Gastroesophageal sphincter (tissue), 4 donors: ENCODE data around the gene NIP7. TPM values are rescaled to one million over a fixed set of nuclear protein-coding genes. Genes with fewer than 3 reads are reported as not detected.

Experiments used
- ATAC-seq: fragments of 150-250 bp; one replicate; pipeline ENCODE4 v1.9.1; 2016; ENCODE audit warnings: mild to moderate bottlenecking, moderate library complexity
- H3K27ac ChIP-seq, 4 donors: fragments of 200-600 bp; sonication (generic) in 3 of 4; 1 replicate in 3 of 4; 2 replicates in 1 of 4; pipeline ENCODE4 v1.5.1; 2016 to 2019
- H3K27me3 ChIP-seq: fragments of 200-600 bp; sonication (generic); one replicate; pipeline ENCODE4 v1.5.1; 2019
- H3K36me3 ChIP-seq, 2 donors: fragments of 200-600 bp; sonication (generic); one replicate each; pipeline ENCODE4 v1.5.1; 2019; ENCODE audit warnings: control low read depth in 1 of 2
- H3K4me1 ChIP-seq, 3 donors: fragments of 200-600 bp; sonication (generic); 1 replicate in 2 of 3; 2 replicates in 1 of 3; pipeline ENCODE4 v1.5.1; 2016 to 2019; ENCODE audit warnings: control low read depth in 2 of 3
- H3K4me3 ChIP-seq, 2 donors: fragments of 200-600 bp; sonication (generic); one replicate each; pipeline ENCODE4 v1.5.1; 2019; ENCODE audit warnings: mild to moderate bottlenecking in 1 of 2, moderate library complexity in 1 of 2
- H3K9me3 ChIP-seq, 3 donors: fragments of 200-600 bp; sonication (generic); one replicate each; pipeline ENCODE4 v1.5.1; 2017 to 2019; ENCODE audit warnings: control low read depth in 2 of 3
- CTCF ChIP-seq, 4 experiments: fragments of 200-600 bp in 2 of 4; fragments of 450-650 bp in 2 of 4; sonication (generic) in 1 of 4; IDR thresholded peaks; one replicate each; pipeline ENCODE4 v1.5.1; 2017 to 2019; ENCODE audit warnings: antibody characterized with exemption in 4 of 4, mild to moderate bottlenecking in 2 of 4, moderate library complexity in 2 of 4
- EP300 ChIP-seq: sonication (generic); formaldehyde crosslinking; IDR thresholded peaks from one replicate; pipeline ENCODE4 v1.6.1; 2017; ENCODE audit warnings: antibody characterized with exemption, mild to moderate bottlenecking
- POLR2A ChIP-seq, 2 donors: fragments of 450-650 bp; IDR thresholded peaks; one replicate each; pipeline ENCODE4 v1.6.1; 2017; ENCODE audit warnings: antibody characterized with exemption in 2 of 2, mild to moderate bottlenecking in 2 of 2, moderate library complexity in 1 of 2
- POLR2AphosphoS5 ChIP-seq: sonication (generic); formaldehyde crosslinking; IDR thresholded peaks from one replicate; pipeline ENCODE4 v1.6.1; 2017; ENCODE audit warnings: antibody characterized with exemption
- WGBS, 2 donors: methylation state at CpG; one replicate each; pipeline ENCODE4 v1.1.5; 2018; ENCODE audit warnings: low coverage in 1 of 2; 5-methylcytosine and 5-hydroxymethylcytosine counted together
- total RNA-seq, 4 donors: library from RNA; depleted of rRNA; stranded (reverse); fragments of >200 nt; gene quantifications; one replicate each; pipeline ENCODE4 v1.1.0, GENCODE V29; 2016

The NIP7 gene
- total RNA-seq, 4 donors from 2014 or later = 7.5 to 18.9 (median 15.0) TPM

GRCh38 chr16:69301187-69301586, 38.4 kb upstream of the NIP7 start:
- Histone ChIP-seq H3K27ac (no peak overlapping the region), H3K4me3 (no peak overlapping the region), H3K9me3 (no peaks in the 10 kb centered on the region), H3K36me3 (peaks cover 2 to 71% of the 10 kb centered on the region in 2 donors), H3K4me1 (no peaks in the 10 kb centered on the region), H3K27me3 (no peaks in the 10 kb centered on the region)
- TF ChIP-seq POLR2AphosphoS5 (no peak), POLR2A (IDR thresholded peaks at IDR 0.05) (no peak), EP300 (no peak), CTCF (IDR thresholded peaks at IDR 0.05) (no peak)
- 47 to 57% methylated on average over 1 of the region's 1 CpG for WGBS, 2 donors
- ATAC-seq = no peak

GRCh38 chr16:69301861-69302260, 37.7 kb upstream of the NIP7 start:
- H3K9me3 ChIP-seq = no peaks in the 10 kb centered on the region
- no peak for ATAC-seq
- H3K27me3 ChIP-seq = no peaks in the 10 kb centered on the region
- no peak overlapping the region for H3K4me3 ChIP-seq
- TF ChIP-seq CTCF (IDR thresholded peaks at IDR 0.05) (no peak), EP300 (no peak), POLR2A (IDR thresholded peaks at IDR 0.05) (no peak), POLR2AphosphoS5 (no peak)
- peaks cover 2 to 69% of the 10 kb centered on the region in 2 donors for H3K36me3 ChIP-seq
- WGBS, 2 donors = 74 to 100% methylated on average over 1 to 4 of the region's 4 CpGs
- H3K4me1 ChIP-seq = no peaks in the 10 kb centered on the region
- no peak overlapping the region for H3K27ac ChIP-seq

GRCh38 chr16:69302301-69302700, 37.3 kb upstream of the NIP7 start:
- no peaks in the 10 kb centered on the region for H3K4me1 ChIP-seq
- TF ChIP-seq CTCF (IDR thresholded peaks at IDR 0.05) (no peak), POLR2A (IDR thresholded peaks at IDR 0.05) (no peak), EP300 (no peak), POLR2AphosphoS5 (no peak)
- H3K27me3 ChIP-seq = no peaks in the 10 kb centered on the region
- H3K4me3 ChIP-seq = no peak overlapping the region
- no peak overlapping the region for H3K27ac ChIP-seq
- ATAC-seq = no peak
- H3K9me3 ChIP-seq = no peaks in the 10 kb centered on the region
- 86 to 98% methylated on average over 2 to 4 of the region's 4 CpGs for WGBS, 2 donors
- peaks cover 2 to 69% of the 10 kb centered on the region in 2 donors for H3K36me3 ChIP-seq

GRCh38 chr16:69306031-69306430, 33.5 kb upstream of the NIP7 start:
- Histone ChIP-seq H3K27ac (no peak overlapping the region), H3K36me3 (peaks cover 2 to 35% of the 10 kb centered on the region in 2 donors), H3K4me3 (no peak overlapping the region), H3K9me3 (no peaks in the 10 kb centered on the region), H3K4me1 (peaks cover 0 to 7% (median 4%) of the 10 kb centered on the region in 3 donors), H3K27me3 (no peaks in the 10 kb centered on the region)
- TF ChIP-seq EP300 (no peak), POLR2AphosphoS5 (no peak), POLR2A (IDR thresholded peaks at IDR 0.05) (no peak), CTCF (IDR thresholded peaks at IDR 0.05) (no peak)
- WGBS, 2 donors = 50 to 67% methylated on average over 1 of the region's 1 CpG
- no peak for ATAC-seq

- Histone ChIP-seq H3K27ac (no peak overlapping the region), H3K9me3 (no peaks in the 10 kb centered on the region), H3K4me1 (peaks cover 0 to 11% (median 4%) of the 10 kb centered on the region in 3 donors), H3K36me3 (peaks cover 2 to 26% of the 10 kb centered on the region in 2 donors), H3K4me3 (no peak overlapping the region), H3K27me3 (no peaks in the 10 kb centered on the region)
- no peak for ATAC-seq
- 67 to 86% methylated on average over 1 of the region's 1 CpG for WGBS, 2 donors
- TF ChIP-seq POLR2AphosphoS5 = no peak
- no peak for TF ChIP-seq CTCF (IDR thresholded peaks at IDR 0.05)
- TF ChIP-seq EP300 = no peak
- no peak for TF ChIP-seq POLR2A (IDR thresholded peaks at IDR 0.05)
These were observed 32.5 kb upstream of the NIP7 start for GRCh38 chr16:69307091-69307490.
